Stimulated activated CD4-positive, alpha-beta T cell treated with anti-CD3 and anti-CD28 coated beads, TNF-alpha, amount 100 ng/mL, for 48 hours (primary cell): Measurements from ENCODE around the gene DOCK3.
"Not testable (repeated sequence)": the region's sequence is repeated elsewhere in the genome, so short reads cannot be mapped to it uniquely, and the experiment has no call there.

Experiments used
- DNase-seq, 3 donors: peaks; one replicate each; pipeline ENCODE4 v3.0.0-alpha.2; 2020; ENCODE audit warnings: low read depth in 3 of 3

DOCK3 gene

GRCh38 chr3:51199296-51199695 lies 524.6 kb downstream of the DOCK3 start:
- not testable (repeated sequence) for DNase-seq

DNA sequence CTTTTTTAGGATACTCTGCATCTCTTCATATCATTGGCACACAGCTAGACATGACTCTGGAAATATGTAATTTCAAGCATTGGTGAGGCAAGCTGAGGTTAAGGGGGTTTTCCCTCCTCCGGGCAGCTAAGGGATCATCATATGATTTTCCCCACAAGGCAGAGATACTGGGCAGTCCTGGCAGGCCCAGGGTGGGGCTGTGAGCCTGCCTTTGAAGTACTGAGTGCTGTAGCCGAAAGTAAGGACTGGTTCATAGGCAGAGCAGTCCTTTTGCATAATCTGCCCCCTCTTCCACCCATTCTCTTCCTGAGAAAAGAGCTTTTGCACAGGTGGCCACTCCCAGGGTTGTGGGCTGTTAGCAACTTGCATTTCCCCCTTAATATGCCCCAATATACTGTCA lies 541.6 kb downstream of the DOCK3 start:
- DNase-seq, result no peak

GRCh38 chr3:51221959-51222358 lies 547.2 kb downstream of the DOCK3 start:
- no peak for DNase-seq

GRCh38 chr3:51224283-51224682 lies 549.6 kb downstream of the DOCK3 start:
- no peak for DNase-seq

GRCh38 chr3:51224843-51225242 lies 550.1 kb downstream of the DOCK3 start:
- no peak for DNase-seq

DNA sequence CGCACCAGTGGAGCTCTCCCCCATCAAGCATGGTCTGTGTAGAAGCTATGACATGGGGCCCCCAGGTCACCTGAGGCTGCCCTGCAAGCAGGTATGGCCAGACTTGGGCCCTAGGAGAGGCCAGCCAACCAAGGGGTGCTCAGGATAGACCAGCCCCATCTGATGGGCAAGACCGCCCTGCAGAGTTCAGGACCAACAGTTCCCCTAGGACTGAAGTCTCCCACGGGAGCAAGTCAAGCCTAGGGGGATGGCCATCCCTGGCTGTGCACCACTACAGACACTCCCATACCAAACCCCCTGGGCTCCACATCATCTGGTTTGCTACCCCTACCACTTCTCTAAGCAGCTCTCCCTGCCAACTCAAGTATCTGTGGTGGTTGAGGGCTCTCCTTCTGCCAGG lies 568.2 kb downstream of the DOCK3 start:
- DNase-seq, result no peak

DNA sequence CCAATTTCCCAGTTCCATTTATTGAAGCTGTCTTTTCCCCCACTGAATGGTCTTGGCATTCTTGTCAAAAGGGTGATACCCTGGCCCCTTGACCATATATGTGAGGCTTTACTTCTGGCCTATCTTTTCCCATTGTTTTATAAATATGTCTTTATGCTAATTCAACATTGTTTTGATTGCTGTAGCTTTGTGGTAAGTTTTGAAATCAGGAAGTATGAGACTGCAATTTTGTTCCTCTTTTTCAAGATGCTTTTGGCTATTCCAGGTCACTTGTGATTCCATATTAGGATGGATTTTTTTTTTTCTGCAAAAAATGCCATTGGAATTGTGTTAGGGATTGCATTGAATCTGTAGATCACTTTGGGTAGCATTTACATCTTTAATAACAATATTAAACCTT lies 569.2 kb downstream of the DOCK3 start:
- DNase-seq, result no peak

DNA sequence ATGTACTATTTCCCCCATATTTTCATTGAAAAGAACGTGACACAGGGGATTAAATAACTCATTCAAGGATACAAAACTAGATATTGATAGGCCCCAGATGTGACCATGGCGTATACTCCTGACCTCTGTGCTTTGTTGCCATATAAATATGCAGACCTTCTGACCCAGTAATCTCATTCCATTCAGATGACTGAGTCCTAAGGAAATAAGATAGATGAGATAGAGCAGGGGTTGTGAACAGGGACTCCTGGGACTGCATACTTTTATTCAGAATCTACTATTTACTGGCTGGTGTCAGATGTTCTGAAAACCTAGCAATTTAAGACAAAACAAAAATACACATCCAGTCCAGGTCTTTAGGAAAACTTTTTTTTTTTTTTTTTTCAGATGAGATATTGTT lies 571.1 kb downstream of the DOCK3 start:
- no peak for DNase-seq

DNA sequence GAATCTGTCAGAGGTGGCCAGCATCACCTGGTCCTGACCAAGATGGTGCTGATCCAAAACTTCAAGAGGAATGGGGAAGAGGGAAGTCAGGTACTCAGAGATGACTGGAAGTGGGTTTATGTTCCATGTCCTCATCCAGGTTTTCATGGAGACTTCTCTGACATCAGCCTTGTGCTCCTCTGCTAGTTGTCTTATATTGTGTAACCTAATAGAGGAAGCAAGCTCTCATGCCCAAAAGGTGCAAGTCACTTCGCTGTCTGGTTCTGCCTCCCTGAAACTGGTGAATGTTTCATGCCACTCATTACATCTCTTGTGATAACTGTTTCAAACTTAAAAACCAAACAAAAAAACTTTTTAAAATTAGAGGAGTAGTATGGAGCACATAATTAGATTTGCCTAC lies 583.1 kb downstream of the DOCK3 start:
- no peak for DNase-seq

DNA sequence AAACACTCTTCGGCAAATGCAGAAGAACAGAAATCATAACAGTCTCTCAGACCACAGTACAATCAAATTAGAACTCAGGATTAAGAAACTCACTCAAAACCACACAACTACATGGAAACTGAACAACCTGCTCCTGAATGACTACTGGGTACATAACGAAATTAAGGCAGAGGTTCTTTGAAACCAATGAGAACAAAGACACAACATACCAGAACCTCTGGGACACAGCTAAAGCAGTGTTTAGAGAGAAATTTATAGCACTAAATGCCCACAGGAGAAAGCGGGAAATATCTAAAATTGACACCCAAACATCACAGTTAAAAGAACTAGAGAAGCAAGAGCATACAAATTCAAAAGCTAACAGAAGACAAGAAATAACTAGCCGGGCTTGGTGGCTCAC lies 589.4 kb downstream of the DOCK3 start:
- DNase-seq, result not testable (repeated sequence)

GRCh38 chr3:51268132-51268531 lies 593.4 kb downstream of the DOCK3 start:
- no peak for DNase-seq

DNA sequence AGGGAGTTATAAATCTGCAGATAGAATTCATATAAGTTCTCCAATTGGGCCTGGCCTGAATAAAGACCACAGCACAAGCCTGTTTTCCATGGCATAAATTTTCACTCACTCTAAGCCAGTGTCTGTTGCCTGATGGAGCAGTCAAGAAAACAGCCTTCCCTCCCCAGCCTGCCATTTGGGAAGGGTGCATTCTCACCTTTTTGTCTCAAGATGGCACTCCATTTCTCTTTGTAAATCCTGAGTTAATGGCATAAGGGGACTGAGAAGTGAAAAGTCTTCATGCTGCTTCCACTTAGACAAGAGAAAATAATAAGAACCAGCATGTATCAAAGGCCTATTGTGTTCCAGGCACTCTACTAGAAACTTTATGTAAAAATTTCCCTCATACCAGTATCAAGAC lies 594.7 kb downstream of the DOCK3 start:
- no peak for DNase-seq

GRCh38 chr3:51270559-51270958 lies 595.8 kb downstream of the DOCK3 start:
- no peak for DNase-seq

- DNase-seq, result no peak
These were observed 596.4 kb downstream of the DOCK3 start for GRCh38 chr3:51271172-51271571.

- no peak for DNase-seq
These were observed 599.3 kb downstream of the DOCK3 start for GRCh38 chr3:51274052-51274451.

GRCh38 chr3:51275111-51275805 lies 600.5 kb downstream of the DOCK3 start:
- DNase-seq, result no peak

DNA sequence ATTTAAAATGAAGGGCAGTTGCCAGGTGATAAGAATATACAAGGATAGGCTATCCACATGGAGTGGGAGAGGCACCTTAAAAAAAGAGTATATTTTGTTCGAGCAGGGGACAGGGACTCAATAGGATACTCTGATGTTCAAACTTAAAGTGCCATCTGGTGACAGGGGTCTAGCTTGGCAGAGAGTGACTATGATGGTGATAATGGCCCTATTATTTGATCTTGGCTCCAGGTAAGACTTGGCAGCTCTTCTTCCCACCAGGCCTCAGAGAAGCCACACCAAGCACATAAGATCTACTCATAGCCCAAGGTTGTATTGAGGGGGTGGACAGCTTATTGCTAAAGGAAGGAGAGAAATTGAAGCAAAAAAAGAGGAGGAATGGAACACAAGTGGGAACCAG lies 601.3 kb downstream of the DOCK3 start:
- no peak for DNase-seq

DNA sequence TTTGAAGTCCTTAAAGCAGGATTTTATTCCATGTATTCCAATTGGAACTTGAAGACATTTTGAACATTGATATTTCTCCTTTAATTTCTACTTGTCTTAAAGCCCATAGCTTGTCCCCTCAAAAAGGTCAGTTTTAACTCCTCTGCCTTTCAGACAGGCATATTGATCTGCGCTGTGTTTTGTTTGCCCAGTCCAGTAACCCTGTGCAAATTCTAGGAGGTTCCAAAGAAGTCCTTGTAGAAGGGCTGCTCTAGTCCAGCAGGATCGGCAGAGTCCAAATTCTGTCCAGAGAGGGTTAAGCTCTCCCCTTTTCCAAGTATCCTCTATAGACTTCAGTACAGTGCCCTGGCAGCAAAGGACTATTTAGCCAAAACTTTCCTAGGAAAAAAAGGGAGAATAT lies 604.7 kb downstream of the DOCK3 start:
- DNase-seq, result no peak

DNA sequence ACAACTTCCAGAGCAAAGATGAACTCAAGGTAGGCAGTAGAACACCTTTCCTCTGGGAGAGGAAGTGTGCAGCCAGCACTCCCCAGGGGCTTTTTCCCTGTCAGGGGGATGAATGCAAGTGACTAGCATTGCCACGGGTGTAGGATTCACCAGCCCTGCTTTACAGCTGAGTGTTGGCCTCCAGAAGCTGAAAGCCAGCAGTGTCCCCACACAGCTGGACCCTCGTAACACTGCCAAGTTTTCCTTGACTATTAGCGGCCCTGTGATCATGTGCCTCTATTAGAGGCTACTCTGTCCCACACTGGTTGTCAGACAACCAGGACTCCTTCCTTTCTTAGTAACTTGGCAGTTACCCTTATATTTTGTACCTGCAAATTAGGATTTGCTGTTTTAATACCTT lies 605.4 kb downstream of the DOCK3 start:
- no peak for DNase-seq

DNA sequence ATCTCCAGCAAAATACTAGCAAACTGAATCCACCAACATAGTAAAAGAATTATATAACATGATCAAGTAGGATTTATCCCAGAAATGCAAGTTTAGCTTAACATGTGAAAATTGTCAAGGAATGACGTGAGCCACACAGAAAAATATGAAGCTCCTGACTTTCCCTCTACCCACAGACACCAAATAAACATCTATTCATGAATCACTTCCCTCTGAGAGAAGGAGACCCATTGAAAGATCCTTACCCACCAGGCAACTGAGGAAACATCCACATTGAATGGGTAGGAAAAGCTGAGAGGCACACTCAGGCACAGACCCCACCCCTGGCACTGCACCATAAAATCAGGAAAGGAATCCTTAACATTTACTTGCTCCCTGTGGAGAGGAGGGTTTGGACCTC lies 608.2 kb downstream of the DOCK3 start:
- no peak for DNase-seq

DNA sequence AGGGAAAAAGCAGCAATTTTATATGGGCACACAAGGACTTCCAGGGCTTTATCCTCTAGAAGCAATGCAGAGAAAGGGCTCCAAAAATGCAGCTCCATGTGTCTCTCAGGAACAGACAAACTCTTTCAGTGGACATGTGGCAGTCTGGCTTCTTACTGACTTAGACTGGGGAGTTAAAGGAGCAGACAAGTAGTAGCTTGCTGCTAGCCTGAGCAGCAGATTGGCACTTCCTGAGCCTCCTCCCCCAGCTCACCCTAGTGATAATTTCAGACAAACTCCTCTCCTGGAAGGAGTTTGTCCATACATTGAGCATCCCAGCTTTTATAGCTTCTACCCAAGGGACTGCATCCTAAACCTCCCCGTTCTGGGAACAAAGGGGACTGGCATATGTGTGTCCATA lies 608.7 kb downstream of the DOCK3 start:
- no peak for DNase-seq

DNA sequence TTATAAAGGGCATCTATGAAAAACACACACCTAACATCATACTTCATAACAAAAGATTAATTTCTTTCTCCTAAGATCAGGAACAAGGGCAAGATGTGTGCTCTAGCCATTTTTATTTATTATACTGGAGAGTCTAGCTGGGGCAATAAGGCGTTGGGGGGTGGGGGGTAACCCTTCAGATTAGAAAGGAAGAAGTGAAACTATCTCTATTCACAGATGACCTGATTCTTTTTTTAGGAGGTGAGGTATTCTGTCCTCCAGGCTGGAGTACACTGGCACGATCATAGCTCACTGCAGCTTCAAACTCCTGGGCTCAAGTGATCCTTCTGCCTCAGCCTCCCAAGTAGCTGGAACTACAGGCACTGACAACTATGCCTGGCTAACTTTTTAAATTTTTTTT lies 620.9 kb downstream of the DOCK3 start:
- no peak for DNase-seq

DNA sequence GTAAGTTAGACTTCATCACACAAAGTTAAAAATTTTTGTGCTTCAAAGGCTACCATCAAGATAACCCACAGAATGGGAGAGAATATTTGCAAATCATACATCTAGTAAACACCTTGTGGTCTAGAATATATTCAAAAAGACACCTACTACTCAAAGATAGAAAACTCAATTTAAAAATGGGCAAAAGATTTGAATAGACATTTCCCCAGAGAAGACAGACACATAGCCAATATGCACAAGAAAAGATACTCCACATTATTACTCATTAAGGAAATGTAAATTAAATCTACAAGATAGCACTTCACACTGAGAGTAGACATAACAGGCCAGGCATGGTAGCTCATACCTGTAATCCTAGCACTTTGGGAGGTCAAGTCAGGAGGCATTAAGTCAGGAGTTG lies 622.6 kb downstream of the DOCK3 start:
- DNase-seq, result no peak

GRCh38 chr3:51304230-51304629 lies 629.5 kb downstream of the DOCK3 start:
- DNase-seq, result no peak
